ENCODE data around the gene PFKP.
"Not testable (repeated sequence)": the region's sequence is repeated elsewhere in the genome, so short reads cannot be mapped to it uniquely, and the experiment has no call there.

The PFKP gene

DNA sequence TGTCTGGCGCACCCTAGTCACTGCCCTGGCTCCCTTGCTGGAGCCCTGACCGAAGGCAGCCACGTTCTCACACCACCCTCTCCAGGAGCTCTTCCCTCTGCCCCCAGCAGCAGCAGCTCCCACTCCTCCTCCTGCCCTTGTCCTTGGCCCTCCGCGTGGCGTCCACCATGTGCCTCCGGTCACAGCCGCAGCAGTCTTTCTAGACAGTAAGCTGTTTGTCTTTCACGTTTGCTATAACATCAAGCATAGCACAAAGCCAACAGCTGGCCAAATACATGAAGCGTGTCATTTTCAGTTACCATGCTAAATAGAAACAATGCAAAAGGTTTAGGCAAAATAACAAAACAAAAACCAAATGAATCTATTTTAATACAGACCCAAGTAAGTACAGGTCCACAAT lies 101.9 kb downstream of the PFKP start:
- no peak for DNase-seq

DNA sequence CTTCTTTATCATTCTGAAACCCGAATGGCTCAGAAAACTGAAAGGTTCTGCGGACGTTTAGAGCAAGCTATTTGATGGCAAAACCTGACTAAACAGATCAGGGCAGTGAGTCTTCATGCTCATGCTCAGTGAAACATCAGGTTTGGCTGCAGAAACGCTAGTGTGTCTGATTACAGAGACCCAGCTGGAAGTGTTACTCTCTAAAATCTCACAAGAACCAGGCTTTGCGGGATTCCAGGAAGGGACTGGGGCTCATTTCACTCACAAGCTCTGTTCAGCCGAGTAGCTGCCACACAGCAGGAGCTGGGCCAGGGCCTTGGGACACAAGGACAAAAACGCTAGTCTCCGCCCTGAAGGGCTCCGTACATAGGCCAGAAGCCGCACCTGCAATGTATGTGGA lies 102.3 kb downstream of the PFKP start:
- no peak for DNase-seq

DNA sequence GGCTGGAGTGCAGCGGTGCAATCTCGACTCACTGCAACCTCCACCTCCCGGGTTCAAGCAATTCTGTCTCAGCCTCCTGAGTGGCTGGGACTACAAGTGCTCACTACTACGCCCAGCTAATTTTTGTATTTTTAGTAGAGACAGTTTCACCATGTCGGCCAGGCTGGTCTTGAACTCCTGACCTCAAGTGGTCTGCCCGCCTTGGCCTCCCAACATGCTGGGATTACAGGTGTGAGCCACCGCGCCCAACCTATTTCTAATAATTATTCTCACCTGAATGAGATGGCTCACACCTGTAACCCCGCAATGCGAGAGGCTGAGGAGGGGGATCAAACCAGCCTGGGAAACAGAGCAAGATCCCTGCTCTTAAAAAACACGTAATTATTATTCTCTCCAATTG lies 104.1 kb downstream of the PFKP start:
- not testable (repeated sequence) for DNase-seq

DNA sequence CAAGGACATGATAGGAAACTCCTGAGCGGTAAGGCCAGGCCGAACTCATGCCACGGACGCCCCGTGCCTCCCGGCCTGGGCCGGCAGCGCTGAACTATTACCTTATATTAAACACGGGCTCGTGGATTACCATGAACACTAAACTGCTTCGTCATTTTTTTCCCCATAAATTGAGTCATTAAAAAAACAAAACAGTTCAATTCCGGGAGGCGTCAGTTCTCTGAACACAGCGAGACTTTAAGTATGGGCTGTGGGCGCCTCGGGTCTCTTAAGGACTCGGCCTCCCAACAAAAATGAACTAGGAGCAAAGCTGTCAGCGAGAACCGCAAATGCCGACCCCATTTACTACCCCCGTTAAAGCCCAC lies 104.7 kb downstream of the PFKP start:
- peak; percentile 58 for DNase-seq

DNA sequence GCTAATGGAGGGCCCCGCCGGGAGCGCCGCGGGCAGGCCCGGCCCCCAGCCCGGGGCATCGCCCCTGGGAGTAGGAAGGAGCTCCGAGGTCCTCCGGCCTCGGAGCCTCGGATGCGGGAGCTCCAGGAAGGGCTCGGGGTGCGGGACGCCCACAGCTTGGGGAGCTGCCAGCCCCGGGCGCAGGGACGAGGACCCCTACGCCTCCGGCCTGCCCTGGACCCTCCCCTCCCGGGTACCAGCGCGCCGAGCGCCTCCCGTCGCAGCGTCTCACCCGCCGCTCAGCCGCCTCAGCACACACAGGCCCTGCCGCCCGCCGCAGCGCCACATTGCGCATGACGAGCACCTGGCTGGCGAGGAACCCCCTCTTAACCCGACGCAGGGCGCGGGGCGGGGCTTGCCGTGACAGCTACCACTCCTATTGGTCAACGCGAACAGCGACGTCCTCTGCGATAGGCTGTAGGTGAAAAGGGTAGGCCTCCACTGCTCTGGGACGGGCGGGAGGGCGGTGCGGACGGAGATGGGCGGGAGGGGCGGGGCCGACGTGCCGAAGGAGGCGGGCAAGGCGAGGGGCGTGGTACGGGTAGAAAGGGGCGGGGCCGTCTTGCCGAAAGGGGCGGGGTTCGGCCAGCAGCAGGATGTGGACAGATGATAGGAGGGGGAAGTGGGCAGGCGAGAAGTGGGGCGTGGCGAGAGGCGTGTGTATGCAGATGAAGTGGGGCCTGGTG lies 105.3 kb downstream of the PFKP start, which contains the start of gene PITRM1:
Gene PITRM1, minus strand, starts transcription at position 337 of the 725 bp plus-strand sequence. Its CDS starts 10 bp downstream, at position 327.
- DNase-seq, result peak; percentile 99

DNA sequence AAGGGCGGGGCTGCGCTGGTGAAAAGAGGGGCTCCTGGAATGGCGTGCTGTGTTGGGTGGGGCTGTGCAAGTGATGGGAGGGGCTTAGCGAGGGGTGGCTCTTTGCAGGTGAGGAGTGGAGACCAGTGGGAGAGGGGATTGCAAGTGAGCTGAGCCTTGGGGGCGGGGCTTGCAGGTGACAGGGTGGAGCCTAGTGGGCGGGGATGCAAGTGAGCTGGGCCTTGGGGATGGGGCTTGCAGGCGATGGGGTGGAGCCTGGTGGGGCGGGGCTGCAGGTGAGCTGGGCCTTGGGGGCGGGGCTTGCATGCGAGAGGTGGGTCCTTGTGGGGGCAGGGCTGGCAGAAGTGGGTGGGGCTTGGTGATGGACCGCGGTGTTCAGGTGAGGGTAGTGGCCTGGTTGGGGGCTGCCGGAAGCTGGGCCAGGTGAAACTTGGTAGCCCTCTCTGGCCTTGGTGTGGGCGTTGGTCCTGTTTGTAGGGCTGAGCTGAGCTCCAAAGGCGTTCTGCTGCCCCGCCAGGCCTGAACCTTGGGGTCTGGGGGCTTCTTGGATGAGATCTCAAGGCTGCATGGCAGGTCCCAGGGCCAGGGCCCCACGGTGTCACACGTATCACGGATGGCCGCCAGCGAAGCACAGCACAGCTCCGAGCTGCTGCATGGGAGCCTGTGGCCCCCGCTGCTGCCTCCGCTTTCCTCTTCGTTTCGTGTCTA lies 106.0 kb downstream of the PFKP start:
- DNase-seq, result peak; percentile 87

DNA sequence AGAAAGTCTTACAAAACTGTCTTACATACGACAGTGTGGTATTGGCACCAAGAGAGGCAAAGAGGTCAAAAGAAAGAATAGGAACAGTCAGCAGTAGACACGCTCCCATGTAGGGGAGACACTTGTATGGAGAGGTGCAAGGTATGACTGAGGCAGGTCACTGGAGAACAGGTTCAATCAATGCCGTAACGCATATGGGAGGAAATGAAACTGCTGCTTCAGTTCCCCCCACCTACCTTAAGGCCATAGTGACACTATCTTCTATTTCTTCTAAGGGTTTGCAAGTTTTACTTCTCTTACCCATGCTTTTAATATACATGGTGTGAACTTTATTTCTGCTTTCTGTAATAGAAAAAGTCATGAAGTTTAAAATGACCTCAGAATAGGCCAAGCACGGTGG lies 110.7 kb downstream of the PFKP start:
- DNase-seq, result no peak

DNA sequence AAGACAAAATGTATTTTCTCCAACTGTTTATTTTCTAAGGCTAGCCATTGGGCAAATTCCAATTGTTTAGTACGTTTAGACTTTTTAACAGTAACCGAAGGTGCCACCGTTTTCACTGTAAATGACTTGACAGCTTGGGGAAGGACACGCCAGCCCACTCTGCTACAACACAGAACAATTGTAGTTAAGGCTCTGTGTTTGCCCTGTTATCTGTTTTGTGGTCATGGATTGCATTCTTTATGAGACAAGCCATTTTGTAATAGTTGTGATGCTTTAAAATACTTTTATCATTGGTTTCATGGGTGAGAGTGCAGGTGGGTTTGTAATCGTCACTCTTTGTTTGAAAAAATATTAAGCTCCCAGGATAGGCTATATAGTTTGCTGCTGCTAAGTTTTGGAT lies 111.8 kb downstream of the PFKP start:
- no peak for DNase-seq

DNA sequence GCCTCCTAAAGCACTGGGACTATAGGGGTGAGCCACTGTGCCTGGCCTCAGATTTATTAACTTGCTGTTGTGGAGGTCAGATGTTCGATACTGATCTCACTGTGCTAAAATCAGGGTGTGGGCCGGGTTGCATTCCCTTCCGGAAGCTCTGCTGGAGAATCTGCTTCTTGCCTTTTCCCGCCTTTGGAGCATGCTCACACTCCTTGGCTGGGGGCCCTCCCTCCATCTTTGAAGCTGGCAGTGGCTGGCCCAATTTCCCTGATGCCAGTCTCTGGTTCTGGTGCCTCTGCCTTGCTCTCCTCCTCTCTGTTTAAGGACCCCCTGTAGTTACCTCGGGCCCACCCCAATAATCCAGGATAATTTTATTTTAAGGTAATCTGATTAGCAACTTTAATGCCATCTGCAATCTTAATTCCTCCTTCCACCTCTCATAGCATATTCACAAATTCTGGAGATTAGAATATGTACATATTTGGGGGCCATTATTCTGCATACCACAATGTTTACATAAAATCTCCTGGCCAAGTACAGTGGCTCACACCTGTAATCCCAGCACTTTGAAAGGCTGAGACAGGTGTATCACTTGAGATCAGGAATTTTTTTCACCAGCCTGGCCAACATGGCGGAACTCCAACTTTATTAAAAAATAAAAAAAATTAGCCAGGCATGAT lies 113.1 kb downstream of the PFKP start:
- no peak for DNase-seq

DNA sequence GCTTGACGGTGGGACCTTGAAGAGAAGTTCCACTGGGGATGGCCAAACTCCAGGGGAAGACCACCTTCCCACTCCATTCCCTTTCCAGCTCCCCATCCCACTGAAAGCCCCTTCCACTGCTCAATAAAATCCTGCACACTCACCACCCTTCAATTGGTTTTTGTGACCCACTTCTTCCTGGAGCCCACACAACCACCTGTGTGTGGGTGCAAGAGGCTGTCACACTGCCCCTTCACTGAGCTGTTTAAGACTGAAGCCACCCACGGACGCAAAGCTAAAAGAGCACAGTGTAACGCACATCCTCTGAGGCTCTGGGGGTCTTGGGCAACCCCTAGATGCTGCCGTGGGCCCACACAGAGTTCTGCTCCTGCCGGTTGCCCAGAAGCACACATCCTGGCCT lies 118.0 kb downstream of the PFKP start:
- no peak for DNase-seq

DNA sequence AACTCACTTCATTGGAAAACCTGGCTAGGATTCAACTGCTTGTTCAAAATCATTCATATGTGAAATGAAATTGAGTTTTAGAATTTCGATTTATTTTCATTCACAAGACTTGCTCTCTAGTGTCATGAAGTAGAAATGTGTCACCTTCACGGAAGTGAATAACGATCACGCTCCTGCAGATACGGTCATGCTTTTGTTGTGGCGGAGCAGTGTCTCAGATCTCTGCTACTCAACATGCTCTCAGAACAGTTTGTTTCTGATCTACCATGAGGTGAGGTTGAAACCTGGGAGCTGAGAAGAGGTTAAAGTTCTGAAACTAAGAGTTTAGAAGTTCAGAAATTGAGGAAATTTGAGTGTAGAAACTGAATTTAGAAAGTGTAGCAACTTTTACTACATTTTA lies 119.0 kb downstream of the PFKP start:
- DNase-seq, result peak; percentile 51
